Hematopoietic multipotent progenitor cell treated with erythropoietin and hydrocortisone succinate and interleukin-3 and kit ligand, for 15 days (in vitro differentiated cells): ENCODE data around the gene CARD19.
"Not testable (repeated sequence)": the region's sequence is repeated elsewhere in the genome, so short reads cannot be mapped to it uniquely, and the experiment has no call there.

Experiments used
- DNase-seq: peaks from one replicate; pipeline ENCODE4 v3.0.0-alpha.2; 2015; ENCODE audit warnings: low spot score

Gene CARD19

DNA sequence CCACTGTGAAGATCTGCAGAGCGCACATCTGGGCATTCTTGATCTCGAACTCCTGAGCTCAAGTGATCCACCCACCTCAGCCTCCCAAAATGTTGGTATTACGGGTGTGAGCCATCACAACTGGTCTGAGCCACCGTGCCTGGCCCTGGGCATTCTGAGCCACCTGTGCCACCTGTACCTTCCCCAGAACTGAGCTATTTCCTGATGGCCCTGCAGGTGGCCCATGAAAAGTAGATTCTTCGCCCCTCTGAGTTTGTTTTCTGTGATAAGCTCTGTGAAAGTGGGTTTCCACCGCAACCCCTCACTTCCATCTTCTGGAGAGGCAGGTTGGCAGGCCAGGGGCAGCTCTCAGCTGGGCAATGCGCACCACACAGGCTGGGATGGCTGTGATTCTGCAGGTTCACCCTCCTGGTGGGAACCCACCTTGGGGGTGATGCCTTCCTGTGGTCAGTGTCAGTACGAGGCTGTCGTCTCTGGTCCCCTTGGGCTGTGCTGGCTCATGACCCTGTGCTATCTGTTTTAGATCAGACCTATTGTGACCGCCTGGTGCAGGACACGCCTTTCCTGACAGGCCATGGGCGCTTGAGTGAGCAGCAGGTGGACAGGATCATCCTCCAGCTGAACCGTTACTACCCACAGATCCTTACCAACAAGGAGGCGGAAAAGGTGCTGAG, 11.3 kb downstream of the CARD19 start:
- no peak for DNase-seq

- no peak for DNase-seq
Measured at GRCh38 chr9:93107825-93108161, 11.8 kb downstream of the CARD19 start.

DNA sequence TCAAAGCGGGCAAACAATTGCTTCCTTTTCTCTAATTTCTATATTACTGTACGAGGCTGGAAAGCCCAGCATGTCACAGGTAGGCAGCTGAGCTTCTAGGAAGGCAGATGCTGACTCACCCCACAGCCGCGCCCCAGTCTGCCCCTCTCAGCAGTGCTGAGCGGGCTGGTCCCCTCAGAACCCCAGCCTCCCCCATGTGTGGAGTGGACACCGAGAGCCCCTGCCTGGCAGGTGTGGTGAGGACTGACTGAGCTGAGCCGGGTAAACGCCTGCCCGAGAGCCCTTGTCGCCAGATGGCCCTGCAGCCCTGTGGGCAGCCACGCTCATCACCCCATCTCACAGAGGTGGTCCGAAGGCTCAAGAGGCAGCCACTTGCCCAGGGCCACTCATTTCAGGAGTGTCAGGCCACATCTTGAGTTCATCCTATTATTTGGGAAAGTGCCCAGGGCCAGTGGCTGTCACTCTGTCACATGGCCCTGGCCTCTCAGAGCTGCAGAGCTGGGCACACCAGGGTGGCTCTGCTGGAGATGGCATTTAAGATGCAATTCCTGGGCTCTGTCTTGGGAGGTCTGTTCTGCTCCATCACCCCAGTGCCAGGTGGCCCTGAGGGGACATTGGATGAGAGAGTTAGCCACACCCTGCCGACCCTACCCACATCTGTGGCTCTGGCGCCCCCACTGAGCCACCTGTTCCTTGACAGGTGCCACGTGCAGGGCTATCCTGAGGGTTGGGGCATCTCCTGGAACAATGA, 12.4 kb downstream of the CARD19 start:
- DNase-seq, result no peak

GRCh38 chr9:93110311-93110855, 14.4 kb downstream of the CARD19 start:
- no peak for DNase-seq

DNA sequence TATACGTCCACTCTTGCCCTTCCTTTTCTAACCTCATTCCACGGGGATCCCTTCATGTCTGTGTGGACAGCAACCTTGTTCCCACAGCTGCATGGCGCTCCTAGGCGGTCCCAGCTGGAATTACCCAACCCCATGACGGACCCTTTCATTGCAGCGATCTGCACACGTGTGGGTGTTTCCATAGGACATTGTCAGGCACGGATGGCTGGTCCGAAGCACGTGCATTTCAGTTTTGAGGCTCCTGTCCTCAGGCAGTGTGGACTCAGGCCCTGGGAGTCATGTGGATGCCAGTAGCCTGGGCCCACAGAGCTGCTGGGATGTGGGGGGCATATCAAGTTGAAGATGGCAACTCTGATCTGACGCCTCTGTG, 15.0 kb downstream of the CARD19 start:
- DNase-seq, result no peak

GRCh38 chr9:93111371-93112115, 15.5 kb downstream of the CARD19 start:
- no peak for DNase-seq

DNA sequence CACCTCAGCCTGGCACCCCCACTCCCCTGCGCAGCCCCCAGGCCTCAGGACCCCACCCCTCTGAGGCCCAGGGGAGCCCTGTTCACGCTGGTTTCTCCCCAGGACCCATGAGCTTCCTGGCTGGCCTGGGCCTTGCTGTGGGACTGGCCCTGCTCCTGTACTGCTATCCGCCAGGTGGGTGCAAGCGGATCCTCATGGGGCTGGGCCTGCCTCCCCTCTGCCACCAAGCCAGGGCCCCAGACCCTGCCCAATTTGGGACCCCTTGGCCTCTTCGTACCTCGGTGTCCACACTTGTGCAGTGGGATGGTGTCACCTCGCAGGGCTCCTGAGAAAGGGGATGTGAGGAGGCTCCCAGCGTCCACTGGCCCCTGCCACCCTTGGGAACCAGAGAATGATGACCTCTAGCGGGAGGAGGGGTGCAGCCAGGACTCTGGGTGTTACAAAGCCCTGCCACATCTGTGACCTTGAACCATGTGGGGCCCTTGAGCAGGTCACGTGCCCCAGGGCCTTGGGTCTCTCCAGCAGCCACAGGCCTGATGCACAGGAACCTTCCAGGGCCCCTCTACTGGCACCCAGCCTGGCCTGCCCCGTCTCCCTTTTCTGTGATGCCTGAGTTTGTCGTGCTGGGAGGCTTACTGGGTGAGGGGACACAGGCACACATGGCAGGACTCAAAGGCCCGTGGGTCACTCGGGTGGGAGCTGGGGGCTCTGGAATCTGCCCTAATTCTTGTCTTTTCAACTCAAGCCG, 16.3 kb downstream of the CARD19 start:
- no peak for DNase-seq

DNA sequence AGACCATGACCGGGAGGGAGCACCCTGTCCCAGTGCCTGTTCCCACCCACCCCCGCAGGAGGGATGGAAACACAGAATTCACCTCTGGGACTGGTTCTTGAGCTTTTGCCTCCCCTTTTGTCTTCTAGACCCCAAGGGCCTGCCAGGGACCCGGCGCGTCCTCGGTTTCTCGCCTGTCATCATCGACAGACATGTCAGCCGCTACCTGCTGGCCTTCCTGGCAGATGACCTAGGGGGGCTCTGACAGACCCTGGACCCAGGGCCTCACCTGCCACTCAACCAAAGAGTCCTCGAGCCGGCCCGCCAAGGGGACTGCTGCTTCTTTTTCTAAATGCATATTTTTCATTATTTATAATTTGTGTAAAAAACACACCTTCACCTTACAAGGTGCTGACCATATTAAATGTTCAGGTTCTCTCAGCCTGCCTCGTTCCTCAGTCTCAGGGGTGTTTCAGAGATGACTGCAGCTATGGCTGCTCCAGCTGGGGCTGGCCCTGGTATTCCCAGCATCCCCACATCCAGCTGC, 16.9 kb downstream of the CARD19 start:
- no peak for DNase-seq

DNA sequence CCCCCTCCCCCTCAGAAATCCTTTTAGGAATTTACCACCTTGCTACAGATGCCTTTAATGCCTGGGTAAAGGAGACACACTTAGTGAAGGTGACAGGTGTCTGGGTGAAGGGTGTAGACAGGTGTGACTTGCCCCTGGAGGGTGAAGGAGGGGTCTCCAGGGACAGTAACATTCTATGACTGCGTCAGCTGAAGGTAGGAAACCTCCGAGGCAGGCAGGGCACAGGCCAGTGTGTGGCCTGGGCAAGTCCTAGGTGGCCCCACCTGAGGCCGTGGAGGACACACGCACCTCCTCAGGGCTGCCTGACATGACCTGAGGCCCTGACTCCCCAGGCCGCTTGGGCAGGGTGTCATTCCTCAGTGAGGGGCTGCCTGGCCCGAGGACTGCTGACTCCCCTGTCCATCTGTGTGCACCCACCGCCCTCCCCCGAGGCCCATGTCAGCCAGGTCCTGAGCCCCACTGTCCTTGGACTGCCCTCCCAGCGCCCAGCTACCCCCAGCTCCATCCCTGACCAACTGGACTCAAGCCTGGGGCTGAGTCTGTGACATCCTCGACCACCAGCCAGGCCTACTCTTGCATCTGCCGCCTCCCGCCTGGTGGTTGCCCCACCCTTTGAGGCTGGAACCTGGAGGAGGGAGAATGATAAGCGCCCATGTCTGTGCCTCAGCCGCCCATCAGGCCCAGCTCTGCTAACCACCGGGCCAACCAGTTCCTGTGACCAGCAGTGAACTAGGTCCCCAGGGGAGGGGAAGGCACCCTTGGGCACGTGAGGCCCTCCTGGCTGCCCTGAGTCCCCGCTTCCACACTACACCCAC, 18.4 kb downstream of the CARD19 start:
- DNase-seq, result peak; percentile 21

DNA sequence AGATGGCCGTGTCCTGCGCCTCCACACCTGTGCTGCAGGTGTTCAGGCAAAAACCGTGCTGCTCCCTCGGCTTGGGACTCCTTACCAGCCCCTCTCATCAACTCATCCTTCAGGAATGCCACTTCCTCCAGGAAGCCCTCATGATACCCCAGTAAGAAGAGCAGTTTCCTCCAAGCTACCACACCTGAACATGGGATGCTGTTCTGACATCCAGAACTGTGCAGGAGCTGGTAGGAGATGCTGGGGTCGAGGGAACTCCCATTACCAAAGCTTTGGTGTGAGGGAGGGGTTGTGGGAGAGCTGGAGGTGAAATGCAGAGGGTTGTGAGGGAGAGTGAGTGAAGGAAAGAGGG, 18.9 kb downstream of the CARD19 start:
- DNase-seq, result no peak

DNA sequence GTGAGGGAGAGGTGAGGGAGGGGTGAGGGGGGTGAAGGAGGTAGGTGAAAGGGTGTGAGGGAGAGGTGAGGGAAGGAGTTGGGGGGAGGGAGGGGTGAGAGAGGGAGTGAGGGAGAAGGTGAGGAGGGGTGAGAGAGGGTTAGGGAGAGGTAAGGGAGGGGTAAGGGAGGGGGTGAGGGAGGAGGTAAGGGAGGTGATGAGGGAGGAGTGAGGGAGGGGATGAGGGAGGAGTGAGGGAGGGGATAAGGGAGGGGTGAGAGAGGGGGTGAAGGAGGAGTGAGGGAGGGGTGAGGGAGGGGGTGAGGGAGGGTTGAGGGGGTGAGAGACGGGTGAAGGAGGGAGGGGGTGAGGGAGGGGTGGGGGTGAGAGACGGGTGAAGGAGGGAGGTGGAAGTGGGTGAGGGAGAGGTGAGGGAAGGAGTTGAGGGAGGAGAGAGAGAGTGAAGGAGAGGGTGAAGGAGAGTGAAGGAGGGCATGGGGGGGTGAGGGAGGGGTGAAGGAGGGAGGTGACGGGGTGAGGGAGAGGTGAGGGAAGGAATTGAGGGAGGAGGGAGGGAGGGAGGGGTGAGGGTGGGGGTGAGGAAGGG, 19.6 kb downstream of the CARD19 start:
- DNase-seq, result no peak

DNA sequence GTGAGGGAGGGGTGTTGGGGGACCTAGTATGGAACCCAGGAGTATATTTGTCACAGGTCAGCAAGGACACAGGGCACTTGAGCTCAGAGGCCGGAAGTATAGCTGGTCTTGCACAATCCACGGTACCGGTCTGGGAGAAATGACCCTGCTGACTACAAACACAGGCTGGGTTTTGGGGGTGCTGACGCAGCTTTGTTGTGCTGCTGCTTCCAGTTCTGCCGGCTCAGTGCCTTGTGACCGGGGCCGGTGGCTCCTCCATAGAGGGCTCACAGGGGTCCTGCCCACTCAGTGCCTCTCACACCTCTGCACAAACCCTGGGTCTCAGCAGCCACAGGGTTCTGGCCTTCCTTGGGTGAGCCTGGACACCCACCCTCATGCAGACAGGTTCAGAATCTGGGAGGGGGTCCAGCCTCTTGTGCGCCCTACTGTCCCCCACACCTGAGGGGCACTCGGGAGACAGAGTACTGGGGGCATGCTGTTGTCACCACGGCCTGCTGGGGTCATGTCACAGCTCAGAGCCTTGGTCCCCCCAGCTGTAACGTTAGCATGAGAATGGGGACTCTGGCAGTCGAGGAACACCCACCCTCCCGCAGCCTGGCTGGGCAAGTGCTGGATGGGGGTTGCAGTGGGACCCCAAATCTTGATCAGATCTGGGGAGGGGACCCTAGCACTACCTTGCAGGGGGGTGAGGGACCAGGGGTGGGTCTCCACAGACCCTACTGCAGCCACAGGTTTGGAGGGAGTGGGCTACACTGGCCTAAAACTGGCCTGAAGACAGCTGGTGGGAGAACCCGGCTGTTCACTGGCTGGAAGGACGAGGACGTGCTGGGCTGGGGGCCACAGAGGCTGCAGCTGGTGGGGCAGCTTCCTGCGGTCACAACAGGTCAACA, 20.3 kb downstream of the CARD19 start:
- no peak for DNase-seq

GRCh38 chr9:93117521-93117920, 21.5 kb downstream of the CARD19 start:
- DNase-seq, result not testable (repeated sequence)

GRCh38 chr9:93117924-93118862, 22.2 kb downstream of the CARD19 start:
- DNase-seq, result no peak

DNA sequence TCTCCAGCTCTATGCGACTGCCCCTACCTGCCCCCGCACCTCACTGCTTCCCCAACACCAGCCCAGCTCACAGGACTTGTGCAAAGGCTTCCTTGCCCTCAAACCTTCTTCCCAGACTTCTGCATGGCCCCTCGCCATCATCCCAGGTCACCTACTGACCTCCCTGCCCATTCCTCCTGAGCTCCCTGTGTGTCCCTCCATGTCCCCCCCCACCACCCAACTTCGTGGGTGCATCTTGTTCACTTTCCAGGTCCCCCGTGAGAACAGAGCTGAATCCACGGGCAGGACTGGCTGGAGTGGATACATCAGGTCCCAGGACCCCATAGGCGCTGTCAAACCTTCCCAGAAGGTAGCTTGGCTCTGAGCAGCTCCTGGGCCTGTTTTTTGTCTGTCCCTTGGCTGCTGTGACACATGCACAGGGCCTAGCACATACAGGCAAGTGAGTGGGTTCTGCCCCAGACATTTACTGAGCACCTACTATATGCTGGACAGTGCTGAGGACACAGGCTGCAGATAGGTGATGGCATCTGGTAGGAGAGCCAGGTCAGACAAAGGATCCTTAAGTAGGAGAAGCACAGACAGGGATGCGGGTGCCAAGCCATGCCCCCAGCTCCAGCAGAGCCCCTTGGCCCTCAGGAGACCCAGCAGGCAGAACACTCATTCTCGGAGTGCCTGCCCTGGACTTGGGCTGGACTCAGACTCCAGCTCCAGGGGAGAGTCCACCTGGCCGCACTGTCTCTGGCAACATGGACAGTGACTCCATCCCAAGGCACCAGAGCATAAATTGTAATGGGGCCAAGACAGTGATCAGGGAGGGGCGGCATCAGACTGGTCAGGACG, 23.1 kb downstream of the CARD19 start:
- no peak for DNase-seq

GRCh38 chr9:93119703-93119952, 23.6 kb downstream of the CARD19 start:
- DNase-seq, result no peak

- DNase-seq, result peak; percentile 46
Measured at GRCh38 chr9:93119953-93120845, 24.2 kb downstream of the CARD19 start.
